Stimulated activated CD8-positive, alpha-beta memory T cell treated with anti-CD3 and anti-CD28 coated beads, Interleukin-12 subunit alpha, Interleukin-12 subunit beta, amount 100 ng/mL, for 4 hours (primary cell): ENCODE measurements around the gene TXNDC8.
"Not testable (repeated sequence)": the region's sequence is repeated elsewhere in the genome, so short reads cannot be mapped to it uniquely, and the experiment has no call there.

ENCODE experiments used
- DNase-seq: peaks from one replicate; pipeline ENCODE4 v3.0.0-alpha.2; 2020; ENCODE audit warnings: low read depth

Gene TXNDC8

DNA sequence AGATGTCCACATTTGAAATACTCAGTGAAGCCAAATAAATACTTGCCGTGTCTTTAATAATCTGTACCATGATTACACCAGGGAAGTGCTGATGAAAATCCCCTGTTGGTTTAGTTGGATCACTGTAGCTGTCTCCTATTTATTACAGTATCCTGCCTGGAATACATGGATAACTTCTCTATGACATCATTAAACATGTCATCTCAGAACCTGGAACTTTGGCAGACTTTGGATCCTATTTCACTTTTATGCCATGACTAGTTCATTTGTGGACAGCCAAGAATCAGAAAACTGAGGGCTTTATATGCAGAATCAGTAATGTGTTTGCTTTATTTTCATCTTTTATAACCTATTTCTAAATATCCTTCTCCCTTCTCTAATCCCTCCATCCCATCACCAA is at the start of gene TXNDC8:
TSS of gene TXNDC8 (minus strand) at position 137 of the 400 bp plus-strand sequence.
- DNase-seq, result no peak

DNA sequence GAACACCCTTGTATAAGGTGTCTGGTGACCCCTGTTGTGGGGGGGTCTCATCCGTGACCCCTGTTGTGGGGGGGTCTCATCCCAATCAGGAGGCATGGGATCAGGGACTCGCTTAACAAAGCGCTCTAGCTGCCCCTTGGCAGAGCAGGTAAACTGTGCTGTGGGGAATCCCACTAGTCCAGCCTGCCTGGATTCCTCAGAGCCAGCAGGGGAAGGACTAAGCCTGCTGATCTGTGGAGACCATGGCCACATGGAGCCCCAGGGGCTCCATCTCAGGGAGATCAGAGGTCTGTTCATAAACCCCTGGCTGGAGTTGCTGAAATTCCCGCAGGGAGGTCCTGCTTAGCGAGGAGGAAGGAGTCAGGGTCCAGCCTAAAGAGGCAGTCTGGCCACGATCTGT is 45.8 kb upstream of the TXNDC8 start:
- no peak for DNase-seq

DNA sequence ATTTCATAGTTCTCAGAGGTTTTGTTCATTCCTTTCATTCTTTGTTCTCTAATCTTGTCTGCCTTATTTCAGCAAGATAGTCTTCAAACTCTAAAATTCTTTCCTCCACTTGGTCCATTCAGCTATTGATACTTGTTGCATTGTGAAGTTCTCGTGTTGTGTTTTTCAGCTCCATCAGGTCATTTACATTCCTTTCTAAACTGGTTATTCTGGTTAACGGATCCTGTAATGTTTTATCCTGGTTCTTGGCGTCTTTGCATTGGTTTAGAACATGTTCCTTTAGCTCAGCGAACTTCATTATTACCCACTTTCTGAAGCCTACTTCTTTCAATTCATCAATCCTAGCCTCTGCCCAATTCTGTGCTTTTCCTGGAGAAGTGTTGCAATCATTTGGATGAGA is 45.1 kb upstream of the TXNDC8 start:
- DNase-seq, result no peak

DNA sequence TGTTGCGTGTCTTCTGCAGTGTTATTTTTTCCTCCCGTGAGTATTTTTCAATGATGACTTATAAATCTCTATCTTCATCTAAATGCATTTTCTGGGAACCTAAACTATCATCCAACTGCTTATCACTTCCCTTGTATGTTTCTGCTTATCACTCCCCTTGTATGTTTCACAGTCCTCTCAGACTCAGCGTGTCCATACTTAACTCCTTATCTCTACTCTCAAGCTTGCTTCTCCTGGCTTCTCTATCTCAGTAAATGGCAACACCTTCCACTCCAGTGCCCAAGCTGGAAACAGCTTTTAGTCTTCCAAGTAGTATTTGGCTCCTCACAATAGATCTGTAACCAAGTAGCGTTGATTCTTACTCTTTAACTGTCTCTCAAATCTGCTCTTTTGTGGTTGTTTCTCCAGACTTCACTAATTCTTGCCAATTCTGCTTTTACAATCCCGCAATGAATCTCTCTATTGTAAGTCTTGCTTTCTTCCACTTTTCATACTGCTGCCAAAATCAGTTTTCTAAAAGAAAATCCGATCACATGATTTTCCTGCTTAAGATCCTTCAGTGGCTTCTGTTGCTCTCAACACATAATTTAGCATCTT is 33.8 kb upstream of the TXNDC8 start:
- DNase-seq, result no peak

DNA sequence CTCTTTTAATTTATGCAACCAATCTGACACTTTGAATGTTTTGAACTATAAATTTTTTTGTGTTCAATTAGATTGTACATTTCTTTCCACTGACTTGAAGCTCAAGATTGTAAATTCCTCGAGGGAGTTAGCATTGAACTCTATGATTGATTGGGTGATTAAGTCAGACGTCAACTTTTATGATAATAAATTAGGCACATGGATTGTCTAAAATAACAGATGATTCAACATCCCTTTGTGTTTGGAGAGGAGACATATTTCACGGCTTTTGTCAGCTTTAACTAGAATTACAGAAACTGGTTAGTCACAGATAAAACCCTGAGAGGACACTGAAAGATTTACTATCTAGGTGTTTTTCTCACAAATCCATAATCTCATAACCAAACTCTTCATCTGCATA is 32.7 kb upstream of the TXNDC8 start:
- no peak for DNase-seq

DNA sequence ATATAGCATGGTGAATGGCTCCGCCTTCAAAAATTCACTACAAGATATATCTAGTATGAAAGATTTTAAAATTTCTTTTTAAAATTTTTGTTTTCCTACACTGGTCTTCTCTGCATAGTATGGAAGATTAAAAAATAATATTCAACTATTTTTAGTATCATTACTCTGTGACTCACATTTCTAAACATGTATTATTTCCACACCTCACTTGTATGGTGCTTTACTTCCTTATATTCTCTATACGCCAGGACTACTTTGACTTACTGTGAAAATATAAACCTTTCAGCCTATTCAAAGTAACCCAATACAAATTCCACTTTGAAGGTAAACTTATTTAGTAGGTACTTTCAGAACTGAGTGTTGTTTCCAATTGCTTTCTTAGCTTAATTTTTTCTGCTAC is 26.8 kb upstream of the TXNDC8 start:
- no peak for DNase-seq

DNA sequence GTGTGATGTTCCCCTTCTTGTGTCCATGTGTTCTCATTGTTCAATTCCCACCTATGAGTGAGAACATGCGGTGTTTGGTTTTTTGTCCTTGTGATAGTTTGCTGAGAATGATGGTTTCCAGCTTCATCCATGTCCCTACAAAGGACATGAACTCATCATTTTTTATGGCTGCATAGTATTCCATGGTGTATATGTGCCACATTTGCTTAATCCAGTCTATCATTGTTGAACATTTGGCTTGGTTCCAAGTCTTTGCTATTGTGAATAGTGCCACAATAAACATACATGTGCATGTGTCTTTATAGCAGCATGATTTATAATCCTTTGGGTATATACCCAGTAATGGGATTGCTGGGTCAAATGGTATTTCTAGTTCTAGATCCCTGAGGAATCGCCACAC is 21.3 kb upstream of the TXNDC8 start:
- DNase-seq, result not testable (repeated sequence)

DNA sequence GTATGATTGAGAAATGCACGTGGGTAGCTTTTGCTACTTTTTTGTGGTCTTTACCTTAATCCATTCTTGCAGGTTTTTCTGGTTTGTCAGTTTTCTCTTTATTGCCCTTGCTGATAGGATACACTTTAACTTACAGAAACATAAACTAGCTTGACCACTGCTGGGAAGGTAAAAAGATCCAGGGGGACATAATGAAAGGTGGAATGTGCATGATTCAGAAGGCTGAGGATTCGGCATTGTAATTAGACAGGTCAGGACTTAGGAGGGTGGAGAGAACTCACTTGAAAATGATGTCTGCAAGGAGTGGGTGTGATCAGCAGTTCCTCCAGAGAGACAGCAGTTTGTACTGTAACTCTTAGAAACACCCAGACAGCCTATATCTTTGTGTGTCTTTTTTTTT is 19.8 kb upstream of the TXNDC8 start:
- DNase-seq, result no peak

DNA sequence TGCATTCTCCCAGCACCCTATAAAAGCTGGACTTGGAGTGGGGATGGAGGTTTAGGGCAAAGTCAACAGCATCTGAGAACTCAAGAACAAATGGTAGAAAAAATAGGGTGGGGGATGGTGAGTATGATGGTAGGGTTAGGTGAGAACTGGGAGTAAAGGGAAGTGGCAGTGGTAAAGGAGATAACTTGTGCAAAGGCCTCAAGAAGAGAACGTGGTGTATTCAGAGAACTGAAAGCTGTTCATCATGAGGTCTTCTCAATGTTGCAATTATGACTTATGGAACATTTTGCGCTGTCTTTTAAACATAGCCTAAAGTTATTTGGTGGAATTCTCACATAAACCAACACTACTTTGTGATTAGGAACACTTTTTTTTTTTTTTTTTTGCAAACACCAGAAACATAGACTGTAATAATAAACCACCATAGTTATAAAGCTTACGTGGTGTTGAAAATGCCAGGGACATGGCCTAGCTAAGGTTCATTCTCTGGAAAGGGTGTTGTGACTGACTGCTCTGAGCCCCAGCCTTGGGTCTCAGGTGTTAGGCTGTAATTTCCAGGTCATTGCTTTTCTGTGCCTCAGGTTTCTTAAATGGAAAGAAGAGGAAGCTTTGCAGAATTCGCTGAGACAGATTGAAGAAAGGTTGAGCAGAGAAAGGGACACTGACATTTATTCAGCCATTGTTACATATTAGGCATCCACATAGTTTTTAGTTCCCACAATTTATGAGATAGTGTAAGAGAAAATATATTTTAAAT is 19.2 kb upstream of the TXNDC8 start:
- DNase-seq, result no peak

DNA sequence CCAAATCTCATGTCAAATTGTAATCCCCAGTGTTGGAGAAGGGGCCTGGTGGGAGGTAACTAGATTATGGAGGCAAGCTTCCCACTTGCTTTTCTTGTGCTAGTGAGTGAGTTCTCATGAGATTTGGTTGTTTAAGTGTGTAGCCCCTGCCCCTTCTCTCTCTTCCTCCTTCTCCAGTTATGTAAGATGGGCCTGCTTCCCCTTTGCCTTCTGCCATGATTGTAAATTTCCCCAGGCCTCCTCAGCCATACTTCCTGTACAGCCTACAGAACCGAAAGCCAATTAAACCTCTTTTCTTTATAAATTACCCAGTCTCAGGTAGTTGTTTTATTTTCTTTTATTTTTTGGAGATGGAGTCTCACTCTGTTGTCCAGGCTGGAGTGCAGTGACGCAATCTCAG is 18.2 kb upstream of the TXNDC8 start:
- no peak for DNase-seq

DNA sequence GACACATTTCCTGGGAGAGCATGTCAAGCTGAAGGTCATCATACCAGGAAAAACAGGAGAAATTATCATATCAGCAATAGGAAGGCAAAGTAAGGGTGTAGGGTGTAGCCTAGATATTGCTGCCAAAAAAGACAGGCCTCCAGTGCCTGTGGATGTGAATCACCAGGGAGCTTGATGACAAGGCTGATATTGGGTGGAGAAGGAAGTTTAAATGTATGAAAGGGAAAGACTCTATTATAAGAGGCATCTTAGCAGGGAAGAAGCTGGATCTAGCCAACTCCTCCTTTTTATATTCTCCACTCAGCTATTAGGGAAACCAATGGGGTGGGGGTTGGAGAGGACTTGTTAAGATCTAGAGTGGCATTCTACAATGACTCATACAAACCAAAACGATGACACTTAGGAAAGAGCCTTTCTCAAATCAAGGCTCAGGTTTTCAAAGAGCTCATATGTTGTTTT is 13.4 kb upstream of the TXNDC8 start:
- DNase-seq, result no peak

DNA sequence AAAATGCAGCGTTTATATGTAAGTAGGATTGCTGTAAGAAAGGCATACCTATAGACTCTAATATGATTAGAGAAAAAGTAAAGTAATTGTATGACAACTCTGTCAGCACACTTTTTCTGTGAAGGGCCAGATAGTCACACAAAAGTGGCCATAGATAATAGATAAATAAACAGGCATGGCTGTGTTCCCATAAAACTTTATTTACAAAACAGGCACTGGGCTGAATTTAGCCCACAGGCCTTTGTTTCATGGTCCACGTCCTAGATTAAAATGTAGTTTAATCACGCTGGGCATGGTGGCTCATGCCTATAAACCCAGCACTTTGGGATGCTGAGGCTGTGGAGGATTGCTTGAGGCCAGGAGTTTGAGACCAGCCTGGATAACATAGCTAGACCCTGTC is 8.7 kb upstream of the TXNDC8 start:
- no peak for DNase-seq

DNA sequence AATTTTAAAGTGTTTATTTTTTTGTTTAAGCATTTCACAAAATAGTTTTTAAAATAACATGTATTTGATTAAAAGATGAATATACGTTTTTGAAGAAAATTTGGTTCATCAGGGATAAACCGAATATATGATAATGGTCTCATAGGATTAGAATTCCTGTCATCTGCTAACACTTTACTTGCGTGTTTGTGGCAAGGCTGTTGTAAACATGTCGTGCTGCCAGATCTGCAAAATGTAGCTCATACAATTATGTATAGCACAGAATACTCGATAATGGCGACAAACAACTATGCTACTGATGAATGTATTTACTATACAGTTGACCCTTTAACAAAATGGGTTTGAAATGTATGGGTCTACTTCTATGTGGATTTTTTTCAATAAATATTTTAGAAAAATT is 7.2 kb upstream of the TXNDC8 start:
- DNase-seq, result no peak

DNA sequence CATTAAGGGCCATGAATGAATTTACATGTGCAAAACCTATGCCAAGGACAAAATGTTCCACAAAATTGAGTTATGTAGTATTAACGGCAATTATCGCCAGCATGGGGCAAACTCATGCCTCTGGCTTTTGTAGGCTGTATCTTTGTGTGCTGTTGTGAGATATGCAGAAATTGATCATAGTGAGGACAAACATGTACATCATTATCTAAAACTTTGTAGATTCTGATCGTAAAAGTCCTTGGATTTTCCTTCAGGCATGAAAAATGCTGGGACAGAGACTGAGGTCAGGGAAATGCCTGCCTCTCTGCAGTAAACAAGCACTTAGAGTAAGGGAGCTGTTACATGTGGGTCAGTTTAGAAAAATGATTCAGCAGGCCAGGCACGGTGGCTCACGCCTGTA is 5.9 kb upstream of the TXNDC8 start:
- no peak for DNase-seq

DNA sequence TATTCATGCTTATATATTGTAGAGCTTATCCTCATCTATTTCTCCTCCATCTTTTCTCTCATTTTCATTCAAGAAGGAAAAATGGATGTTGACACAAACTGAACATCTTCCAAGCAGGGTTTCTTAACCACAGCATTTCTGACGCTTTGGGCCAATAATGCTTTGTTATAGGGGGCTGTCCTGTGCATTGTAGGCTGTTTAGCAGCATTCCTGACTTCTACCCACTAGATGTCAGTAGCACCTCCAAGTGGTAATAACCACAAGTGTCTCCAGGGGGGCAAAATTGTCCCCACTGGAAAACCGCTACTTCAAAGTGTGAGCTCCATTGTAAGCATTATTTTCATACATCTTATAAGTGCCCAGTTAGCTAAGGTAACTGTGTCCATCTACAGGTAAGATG is 2.6 kb upstream of the TXNDC8 start:
- DNase-seq, result no peak

DNA sequence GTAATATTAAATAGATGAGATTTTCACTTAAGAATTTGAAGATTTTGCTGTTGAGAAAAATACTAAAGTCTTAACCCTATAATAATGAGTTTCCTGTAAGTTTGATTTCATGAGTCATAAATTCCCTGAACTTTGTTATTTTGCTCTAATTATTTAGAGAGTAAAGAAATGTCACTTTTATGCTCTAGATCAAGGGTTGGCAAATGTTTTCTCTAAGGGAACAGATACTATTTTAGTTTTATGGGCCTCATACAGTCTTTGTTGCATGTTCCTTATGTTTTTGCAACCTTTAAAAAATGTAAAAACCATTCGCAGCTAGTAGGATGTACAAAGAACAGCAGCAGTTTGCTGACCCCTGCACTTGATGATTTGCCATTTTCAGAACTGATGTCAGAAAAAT is 480 bp upstream of the TXNDC8 start:
- DNase-seq, result no peak

DNA sequence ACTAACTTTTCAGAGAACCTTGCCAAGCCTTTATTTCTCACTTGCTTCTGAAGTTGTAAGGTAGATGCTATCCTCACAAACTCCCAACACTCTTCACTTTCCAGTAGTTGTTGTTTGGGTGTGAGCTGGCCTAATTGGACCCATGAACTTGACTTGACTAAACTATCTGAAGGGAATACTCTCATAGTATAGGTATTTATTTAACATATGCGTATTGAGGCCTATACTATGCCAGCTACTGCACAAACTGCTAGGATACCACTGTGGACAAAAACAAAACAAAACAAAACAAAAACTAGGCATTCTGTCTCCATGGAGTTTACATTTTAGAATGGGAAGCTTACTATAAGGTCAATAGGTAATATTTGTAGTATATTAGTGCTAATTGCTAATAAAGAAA is 1.3 kb downstream of the TXNDC8 start:
- DNase-seq, result no peak

DNA sequence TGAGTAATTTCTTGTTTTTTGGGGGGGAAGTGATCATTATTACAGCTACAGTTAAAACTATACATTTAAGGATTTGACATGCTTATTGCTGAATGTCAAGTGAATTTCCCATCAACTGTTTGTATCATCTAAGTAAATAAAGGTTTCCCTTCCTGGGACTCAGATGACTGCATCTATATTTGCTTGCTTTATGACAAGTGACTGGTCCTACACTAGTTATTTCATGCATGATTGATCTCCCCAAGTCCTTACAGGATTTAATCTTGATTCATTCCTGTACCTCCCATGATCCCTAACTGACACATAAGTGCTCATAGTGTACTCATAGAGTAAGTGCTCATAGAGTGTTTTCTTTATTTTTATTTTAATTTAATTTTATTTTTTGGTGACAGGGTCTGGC is 2.8 kb downstream of the TXNDC8 start:
- DNase-seq, result no peak

DNA sequence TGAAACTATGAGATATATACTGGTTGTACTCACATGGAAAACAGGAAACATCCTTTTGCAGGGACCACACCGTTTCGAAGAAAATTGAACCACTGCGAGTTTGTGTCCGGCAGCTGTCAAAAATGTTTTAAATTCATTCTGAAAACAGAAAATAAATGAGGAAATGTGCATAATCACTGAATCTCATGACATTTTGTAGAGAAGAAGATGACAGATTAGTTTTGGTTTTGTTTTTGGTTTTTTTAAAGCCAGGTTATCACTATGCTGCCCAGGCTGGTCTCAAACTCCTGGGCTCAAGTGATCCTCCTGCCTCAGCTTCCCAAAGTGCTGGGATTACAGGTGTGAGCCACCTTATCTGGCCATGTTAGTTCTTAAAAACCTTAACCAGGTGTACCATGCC is 3.5 kb downstream of the TXNDC8 start:
- no peak for DNase-seq

DNA sequence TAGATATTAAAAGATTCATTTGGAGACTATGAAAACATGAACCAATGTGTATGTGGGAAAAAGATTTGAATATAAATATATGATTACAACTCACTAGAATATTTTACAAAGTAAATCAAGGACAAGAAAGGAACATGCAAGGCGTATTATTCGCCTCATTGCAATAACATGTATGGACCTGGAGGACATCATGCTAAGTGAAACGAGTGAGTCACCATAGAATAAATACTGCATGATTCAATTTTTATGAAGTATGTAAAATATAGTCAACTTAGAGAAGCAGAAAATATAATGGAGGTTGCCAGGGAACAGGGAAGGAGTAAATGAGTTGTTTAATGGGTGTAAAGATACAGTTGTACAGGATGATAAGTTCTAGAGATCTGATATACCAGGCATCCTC is 4.9 kb downstream of the TXNDC8 start:
- DNase-seq, result no peak

DNA sequence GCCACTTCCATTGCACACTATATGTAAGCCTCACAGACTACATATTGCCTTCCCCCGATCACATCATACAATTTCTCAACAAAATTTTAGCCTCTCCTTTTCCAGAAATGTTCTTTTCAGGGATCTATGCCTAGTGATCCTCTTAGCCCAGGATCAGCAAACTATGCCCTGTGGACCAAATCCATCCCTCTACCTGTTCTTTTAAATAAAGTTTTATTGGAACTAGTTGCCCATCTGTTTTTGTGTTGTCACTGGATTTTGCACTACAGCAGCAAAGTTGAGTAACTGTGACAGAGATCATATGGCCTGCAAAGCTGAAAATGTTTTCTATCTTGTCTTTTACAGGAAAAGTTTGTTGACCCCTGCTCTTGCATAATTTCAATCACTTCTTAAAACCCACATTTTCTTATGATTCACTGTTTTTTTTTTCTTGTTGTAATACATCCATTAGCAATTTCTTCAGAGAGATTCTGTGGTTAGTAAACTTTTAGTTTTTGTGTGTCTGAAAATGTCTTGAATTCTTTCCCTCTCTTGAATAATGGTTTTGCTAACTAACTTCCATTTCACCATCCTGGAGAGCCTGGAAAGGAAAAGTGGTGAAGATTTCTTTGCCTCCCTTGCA is 7.1 kb downstream of the TXNDC8 start:
- DNase-seq, result no peak

DNA sequence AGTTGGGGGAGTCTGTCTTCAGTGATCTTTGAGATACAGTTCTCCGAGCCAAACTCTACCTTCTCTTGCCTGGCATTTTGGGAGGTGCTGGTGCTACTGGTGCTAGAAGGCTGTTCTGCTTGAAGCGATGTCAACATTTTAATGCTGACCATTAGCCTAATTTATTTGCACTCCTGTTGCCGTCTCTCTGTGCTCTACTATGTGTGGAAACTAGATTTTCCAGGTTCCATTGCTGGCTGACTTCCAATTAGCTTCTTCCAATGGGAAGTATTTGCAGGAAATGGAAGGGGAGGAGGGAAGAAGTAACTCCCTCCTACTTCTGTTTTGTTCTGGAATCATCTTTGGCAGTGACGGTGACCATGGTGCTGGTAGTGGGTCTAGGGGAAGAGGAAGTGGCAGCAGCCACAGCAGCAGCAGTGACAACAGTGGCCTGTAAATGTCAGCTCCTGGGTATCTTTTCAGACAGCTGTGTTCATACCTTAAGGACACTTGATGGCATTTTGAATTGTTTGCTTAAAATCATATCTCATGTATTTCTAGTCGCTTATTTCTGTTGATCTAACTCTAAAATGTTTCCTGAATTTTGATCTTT is 7.9 kb downstream of the TXNDC8 start:
- DNase-seq, result no peak

DNA sequence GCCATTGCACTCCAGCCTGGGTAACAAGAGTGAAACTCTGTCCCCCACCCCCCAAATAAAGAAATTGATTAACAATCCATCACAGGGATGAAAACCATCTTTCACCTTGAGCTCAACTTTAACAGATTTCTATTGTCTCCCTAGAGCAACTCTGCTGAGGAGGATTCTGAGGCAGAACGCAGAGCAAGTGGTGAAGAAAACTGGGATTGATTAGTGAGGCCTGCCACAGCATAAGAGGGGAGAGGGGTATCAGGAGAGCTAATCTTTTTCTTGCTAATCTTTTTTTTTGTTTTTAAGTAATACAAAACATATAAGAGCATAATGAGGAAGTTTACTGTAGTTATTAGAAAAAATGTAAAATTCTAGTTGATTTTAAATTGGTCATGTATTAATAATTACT is 8.9 kb downstream of the TXNDC8 start:
- no peak for DNase-seq
